ENCODE measurements around the gene ABLIM3.

Gene ABLIM3

GRCh38 chr5:149273950-149274349 is 132.7 kb downstream of the ABLIM3 start:
- Histone ChIP-seq H3K36me3 (ENCODE audit: low read length) (no peaks in the 10 kb centered on the region), H3K4me2 (ENCODE audit: low read depth, low read length, poor library complexity, severe bottlenecking) (no peak overlapping the region), H3K27ac (ENCODE audit: low read depth, low read length) (no peak overlapping the region), H3K9ac (ENCODE audit: low read length) (no peak overlapping the region), H2AFZ (ENCODE audit: low read depth, low read length, severe bottlenecking) (no peak overlapping the region), H3K79me2 (ENCODE audit: insufficient read depth, low read length) (no peaks in the 10 kb centered on the region), H3K4me3 (ENCODE audit: insufficient read depth, low read length, poor library complexity, severe bottlenecking) (no peak overlapping the region), H3F3A (ENCODE audit: insufficient read depth) (no peaks in the 10 kb centered on the region), H3K27me3 (ENCODE audit: low read length) (no peaks in the 10 kb centered on the region), H3K9me2 (replicated peaks; ENCODE audit: insufficient read depth, low read length) (no peaks in the 10 kb centered on the region), H4K20me1 (ENCODE audit: low read depth, low read length) (no peaks in the 10 kb centered on the region), H3K9me3 (ENCODE audit: insufficient read depth, low read length) (no peaks in the 10 kb centered on the region)
- TF ChIP-seq CTCF (IDR thresholded peaks at IDR 0.05; ENCODE audit: insufficient read depth, low read length, poor library complexity, severe bottlenecking) (no peak), EZH2phosphoT487 (conservative IDR thresholded peaks at IDR 0.05; ENCODE audit: low read length) (no peak)

- Histone ChIP-seq H3F3A (ENCODE audit: insufficient read depth) (no peaks in the 10 kb centered on the region), H3K9ac (ENCODE audit: low read length) (no peak overlapping the region), H3K27me3 (ENCODE audit: low read length) (no peaks in the 10 kb centered on the region), H3K4me3 (ENCODE audit: insufficient read depth, low read length, poor library complexity, severe bottlenecking) (no peak overlapping the region), H3K79me2 (ENCODE audit: insufficient read depth, low read length) (no peaks in the 10 kb centered on the region), H2AFZ (ENCODE audit: low read depth, low read length, severe bottlenecking) (no peak overlapping the region), H4K20me1 (ENCODE audit: low read depth, low read length) (no peaks in the 10 kb centered on the region), H3K9me2 (replicated peaks; ENCODE audit: insufficient read depth, low read length) (no peaks in the 10 kb centered on the region), H3K9me3 (ENCODE audit: insufficient read depth, low read length) (no peaks in the 10 kb centered on the region), H3K27ac (ENCODE audit: low read depth, low read length) (no peak overlapping the region), H3K36me3 (ENCODE audit: low read length) (no peaks in the 10 kb centered on the region), H3K4me2 (ENCODE audit: low read depth, low read length, poor library complexity, severe bottlenecking) (no peak overlapping the region)
- TF ChIP-seq CTCF (IDR thresholded peaks at IDR 0.05; ENCODE audit: insufficient read depth, low read length, poor library complexity, severe bottlenecking) (no peak), EZH2phosphoT487 (conservative IDR thresholded peaks at IDR 0.05; ENCODE audit: low read length) (no peak)
Measured at GRCh38 chr5:149274939-149275338, 133.6 kb downstream of the ABLIM3 start.

- no peaks in the 10 kb centered on the region for H3K9me2 ChIP-seq (replicated peaks; ENCODE audit: insufficient read depth, low read length)
- H3K27ac ChIP-seq (ENCODE audit: low read depth, low read length): no peak overlapping the region
- no peak overlapping the region for H3K4me3 ChIP-seq (ENCODE audit: insufficient read depth, low read length, poor library complexity, severe bottlenecking)
- no peaks in the 10 kb centered on the region for H3F3A ChIP-seq (ENCODE audit: insufficient read depth)
- H3K27me3 ChIP-seq (ENCODE audit: low read length): no peaks in the 10 kb centered on the region
- H4K20me1 ChIP-seq (ENCODE audit: low read depth, low read length): no peaks in the 10 kb centered on the region
- no peak overlapping the region for H3K4me2 ChIP-seq (ENCODE audit: low read depth, low read length, poor library complexity, severe bottlenecking)
- no peaks in the 10 kb centered on the region for H3K36me3 ChIP-seq (ENCODE audit: low read length)
- no peaks in the 10 kb centered on the region for H3K9me3 ChIP-seq (ENCODE audit: insufficient read depth, low read length)
- no peak overlapping the region for H2AFZ ChIP-seq (ENCODE audit: low read depth, low read length, severe bottlenecking)
- H3K9ac ChIP-seq (ENCODE audit: low read length): no peak overlapping the region
- no peak for TF ChIP-seq CTCF (IDR thresholded peaks at IDR 0.05; ENCODE audit: insufficient read depth, low read length, poor library complexity, severe bottlenecking)
- no peak for TF ChIP-seq EZH2phosphoT487 (conservative IDR thresholded peaks at IDR 0.05; ENCODE audit: low read length)
- no peaks in the 10 kb centered on the region for H3K79me2 ChIP-seq (ENCODE audit: insufficient read depth, low read length)
Measured at GRCh38 chr5:149277801-149278200, 136.5 kb downstream of the ABLIM3 start.

Data from SU-DHL-6 (cell line).